ENCODE measurements around the gene NRL.

The NRL gene

GRCh38 chr14:24058260-24058950 is 56.3 kb downstream of the NRL start:
- no peak overlapping the region for H3K4me3 ChIP-seq (ENCODE audit: low read depth, low read length, poor library complexity, severe bottlenecking)
- no peaks in the 10 kb centered on the region for H3K4me1 ChIP-seq (ENCODE audit: insufficient read depth, low read length, severe bottlenecking)
- no peak overlapping the region for H3K9ac ChIP-seq (ENCODE audit: low read length)
- H3K27ac ChIP-seq (ENCODE audit: low read depth, low read length, poor library complexity, severe bottlenecking), result no peak overlapping the region
- no peaks in the 10 kb centered on the region for H3K79me2 ChIP-seq (ENCODE audit: insufficient read depth, low read length)
- no peaks in the 10 kb centered on the region for H3K9me3 ChIP-seq (ENCODE audit: low read length)
- TF ChIP-seq CTCF (IDR thresholded peaks at IDR 0.05; ENCODE audit: low read length) (peak; percentile 93), EZH2 (IDR thresholded peaks at IDR 0.05; ENCODE audit: borderline replicate concordance, low read length) (no peak)
- H3K27me3 ChIP-seq (ENCODE audit: insufficient read depth, low read length), result no peaks in the 10 kb centered on the region
- H4K20me1 ChIP-seq (ENCODE audit: insufficient read depth, low read length), result no peaks in the 10 kb centered on the region
- no peak overlapping the region for H2AFZ ChIP-seq (ENCODE audit: low read length)
- H3K9me2 ChIP-seq (ENCODE audit: low read depth, low read length), result no peaks in the 10 kb centered on the region
- no peak overlapping the region for H3K4me2 ChIP-seq (ENCODE audit: low read length)
- no peaks in the 10 kb centered on the region for H3F3A ChIP-seq (ENCODE audit: insufficient read depth, low read length)
- no peaks in the 10 kb centered on the region for H3K36me3 ChIP-seq (ENCODE audit: insufficient read depth, low read length)

- H3K9me3 ChIP-seq (ENCODE audit: low read length), result no peaks in the 10 kb centered on the region
- no peaks in the 10 kb centered on the region for H3F3A ChIP-seq (ENCODE audit: insufficient read depth, low read length)
- no peaks in the 10 kb centered on the region for H3K36me3 ChIP-seq (ENCODE audit: insufficient read depth, low read length)
- no peaks in the 10 kb centered on the region for H3K4me1 ChIP-seq (ENCODE audit: insufficient read depth, low read length, severe bottlenecking)
- H3K4me2 ChIP-seq (ENCODE audit: low read length), result no peak overlapping the region
- H3K4me3 ChIP-seq (ENCODE audit: low read depth, low read length, poor library complexity, severe bottlenecking), result no peak overlapping the region
- H3K79me2 ChIP-seq (ENCODE audit: insufficient read depth, low read length), result no peaks in the 10 kb centered on the region
- H2AFZ ChIP-seq (ENCODE audit: low read length), result no peak overlapping the region
- peaks cover under 1% of the 10 kb centered on the region; the same call in 1 of the 2 replicates for H3K27me3 ChIP-seq (ENCODE audit: insufficient read depth, low read length)
- no peak for TF ChIP-seq EZH2 (IDR thresholded peaks at IDR 0.05; ENCODE audit: borderline replicate concordance, low read length)
- TF ChIP-seq CTCF (IDR thresholded peaks at IDR 0.05; ENCODE audit: low read length), result no peak
- H3K27ac ChIP-seq (ENCODE audit: low read depth, low read length, poor library complexity, severe bottlenecking), result no peak overlapping the region
- no peaks in the 10 kb centered on the region for H3K9me2 ChIP-seq (ENCODE audit: low read depth, low read length)
- H4K20me1 ChIP-seq (ENCODE audit: insufficient read depth, low read length), result no peaks in the 10 kb centered on the region
- H3K9ac ChIP-seq (ENCODE audit: low read length), result no peak overlapping the region
These were observed 56.9 kb downstream of the NRL start for GRCh38 chr14:24057867-24058259.

GRCh38 chr14:24057271-24057670 is 57.5 kb downstream of the NRL start:
- H3K4me1 ChIP-seq (ENCODE audit: insufficient read depth, low read length, severe bottlenecking), result peaks cover 6% of the 10 kb centered on the region
- H4K20me1 ChIP-seq (ENCODE audit: insufficient read depth, low read length), result no peaks in the 10 kb centered on the region
- H3K9ac ChIP-seq (ENCODE audit: low read length), result no peak overlapping the region
- H3K9me2 ChIP-seq (ENCODE audit: low read depth, low read length), result no peaks in the 10 kb centered on the region
- H3K9me3 ChIP-seq (ENCODE audit: low read length), result no peaks in the 10 kb centered on the region
- TF ChIP-seq EZH2 (IDR thresholded peaks at IDR 0.05; ENCODE audit: borderline replicate concordance, low read length) (no peak), CTCF (IDR thresholded peaks at IDR 0.05; ENCODE audit: low read length) (no peak)
- H3K27ac ChIP-seq (ENCODE audit: low read depth, low read length, poor library complexity, severe bottlenecking), result no peak overlapping the region
- H3F3A ChIP-seq (ENCODE audit: insufficient read depth, low read length), result no peaks in the 10 kb centered on the region
- H3K79me2 ChIP-seq (ENCODE audit: insufficient read depth, low read length), result no peaks in the 10 kb centered on the region
- no peak overlapping the region for H3K4me3 ChIP-seq (ENCODE audit: low read depth, low read length, poor library complexity, severe bottlenecking)
- peaks cover 4% of the 10 kb centered on the region; the same call in 1 of the 2 replicates for H3K27me3 ChIP-seq (ENCODE audit: insufficient read depth, low read length)
- H3K4me2 ChIP-seq (ENCODE audit: low read length), result no peak overlapping the region
- no peaks in the 10 kb centered on the region for H3K36me3 ChIP-seq (ENCODE audit: insufficient read depth, low read length)
- no peak overlapping the region for H2AFZ ChIP-seq (ENCODE audit: low read length)
